Activated CD4-positive, alpha-beta T cell treated with anti-CD3 and anti-CD28 coated beads for 36 hours (primary cell): ENCODE measurements around the gene LTBP4. TPM values are rescaled to one million over a fixed set of nuclear protein-coding genes. Genes with fewer than 3 reads are reported as not detected.

Source experiments
- ATAC-seq: fragments of 200-7000 bp; cut with Tn5 transposase; one replicate; pipeline ENCODE4 v1.10.0; 2021; ENCODE audit warnings: mild to moderate bottlenecking, moderate library complexity
- CTCF ChIA-PET: fragments of 350-600 bp; sonication (Branson Sonifier 250); formaldehyde crosslinking; loops from one replicate; lab custom pipeline; 2021; ENCODE audit warnings: antibody characterized with exemption; lab: Charles Lee
- POLR2A ChIA-PET: fragments of 350-600 bp; sonication (Branson Sonifier 250); formaldehyde crosslinking; loops from one replicate; lab custom pipeline; 2021; ENCODE audit warnings: antibody characterized with exemption, inconsistent platforms; lab: Charles Lee
- DNase-seq: peaks from one replicate; pipeline ENCODE4 v3.0.0-alpha.2; 2020
- H3K27ac Mint-ChIP-seq: one replicate; pipeline ENCODE4 v1.8.0; 2021; ENCODE audit warnings: mixed read lengths
- H3K27me3 Mint-ChIP-seq: one replicate; pipeline ENCODE4 v1.8.0; 2021; ENCODE audit warnings: mixed read lengths
- H3K36me3 Mint-ChIP-seq: one replicate; pipeline ENCODE4 v1.8.0; 2021; ENCODE audit warnings: low read depth, mixed read lengths
- H3K4me1 Mint-ChIP-seq: one replicate; pipeline ENCODE4 v1.8.0; 2021; ENCODE audit warnings: mixed read lengths
- H3K4me3 Mint-ChIP-seq: one replicate; pipeline ENCODE4 v1.8.0; 2021; ENCODE audit warnings: mild to moderate bottlenecking, moderate library complexity, mixed read lengths
- H3K9me3 Mint-ChIP-seq: one replicate; pipeline ENCODE4 v1.8.0; 2021; ENCODE audit warnings: low read depth, mixed read lengths
- intact Hi-C, 2 experiments: fragments of 100-400 bp; cut with DNase I in 1 of 2; cut with micrococcal nuclease in 1 of 2; formaldehyde crosslinking; loops; one replicate each; pipeline versions ENCODE4 v1.14.2 to v1.15.1; 2022 to 2024; cut with DNase I, micrococcal nuclease
- total RNA-seq, 2 experiments: library from RNA; stranded (reverse); gene quantifications; one replicate each; pipeline ENCODE4 v1.2.3, GENCODE V29; 2021

The LTBP4 gene
- total RNA-seq, 2 experiments from 2014 or later = 142 to 145 TPM

- no peak overlapping the region for H3K4me3 Mint-ChIP-seq
- intact Hi-C loops = no loop called here
- DNase-seq (no peak), ATAC-seq (no peak)
- peaks cover under 1% of the 10 kb centered on the region for H3K4me1 Mint-ChIP-seq
- POLR2A ChIA-PET = no interaction called here
- H3K9me3 Mint-ChIP-seq = no peaks in the 10 kb centered on the region
- no peak overlapping the region for H3K27ac Mint-ChIP-seq
- H3K27me3 Mint-ChIP-seq = no peaks in the 10 kb centered on the region
- CTCF ChIA-PET = interaction anchor here (0.6 to 1.8 kb wide), 6 partner anchors 12 to 1184 kb away, joined by 3 to 9 read pairs (median 4); no protein-coding TSS in a partner anchor
- no peaks in the 10 kb centered on the region for H3K36me3 Mint-ChIP-seq
These were observed 56.9 kb downstream of the LTBP4 start for GRCh38 chr19:40658031-40658430.

GRCh38 chr19:40659116-40659515 is 57.9 kb downstream of the LTBP4 start:
- Mint-ChIP-seq H3K36me3 (no peaks in the 10 kb centered on the region), H3K4me3 (no peak overlapping the region), H3K27me3 (no peaks in the 10 kb centered on the region), H3K9me3 (no peaks in the 10 kb centered on the region), H3K27ac (no peak overlapping the region), H3K4me1 (peaks cover 9% of the 10 kb centered on the region)
- no peak for ATAC-seq
- POLR2A ChIA-PET = no interaction called here
- DNase-seq = no peak
- CTCF ChIA-PET = interaction anchor here (0.6 to 0.7 kb wide), 3 partner anchors 118 to 391 kb away, joined by 3 read pairs; no protein-coding TSS in a partner anchor
- intact Hi-C loops = no loop called here

- ChIA-PET CTCF (interaction anchor here (0.6 to 6.4 kb wide), 5 partner anchors 117 to 304 kb away, joined by 3 to 50 read pairs (median 3); no protein-coding TSS in a partner anchor), POLR2A (no interaction called here)
- Mint-ChIP-seq H3K4me1 (peaks cover 9% of the 10 kb centered on the region), H3K27ac (no peak overlapping the region), H3K4me3 (no peak overlapping the region), H3K27me3 (no peaks in the 10 kb centered on the region), H3K9me3 (no peaks in the 10 kb centered on the region), H3K36me3 (no peaks in the 10 kb centered on the region)
- intact Hi-C loops = no loop called here
- ATAC-seq (no peak), DNase-seq (no peak)
These were observed 58.4 kb downstream of the LTBP4 start for GRCh38 chr19:40659566-40659965.

GRCh38 chr19:40661616-40662015 is 60.4 kb downstream of the LTBP4 start:
- no peaks in the 10 kb centered on the region for H3K36me3 Mint-ChIP-seq
- POLR2A ChIA-PET = no interaction called here
- H3K9me3 Mint-ChIP-seq = no peaks in the 10 kb centered on the region
- peaks cover 15% of the 10 kb centered on the region for H3K4me1 Mint-ChIP-seq
- CTCF ChIA-PET = interaction anchor here (0.5 to 6.4 kb wide), 8 partner anchors 10 to 412 kb away, joined by 3 to 50 read pairs (median 4); partner anchors contain the start of genes EGLN2 and RAB4B
- no peak for ATAC-seq
- DNase-seq = no peak
- no peak overlapping the region for H3K27ac Mint-ChIP-seq
- intact Hi-C loops = loop anchor here (1.0 to 10.0 kb wide), 8 partner anchors 29 to 483 kb away; partner anchors contain the start of genes ACTMAP (in 1 of the 2), COQ8B (in 1 of the 2), ITPKC (in 1 of the 2) and NUMBL (in 1 of the 2)
- H3K27me3 Mint-ChIP-seq = no peaks in the 10 kb centered on the region
- no peak overlapping the region for H3K4me3 Mint-ChIP-seq

- no peaks in the 10 kb centered on the region for H3K9me3 Mint-ChIP-seq
- H3K27me3 Mint-ChIP-seq = no peaks in the 10 kb centered on the region
- DNase-seq = peak; percentile 96
- peak; percentile 81 for ATAC-seq
- POLR2A ChIA-PET = interaction anchor here (0.6 to 1.0 kb wide), 2 partner anchors 85 to 87 kb away, joined by 3 to 4 read pairs; partner anchors contain the start of genes ACTMAP and SNRPA
- intact Hi-C loops = loop anchor here (1.0 to 10.0 kb wide), 14 partner anchors 27 to 482 kb away; partner anchors contain the start of genes ACTMAP (in 2 of the 2), NUMBL (in 2 of the 2), COQ8B (in 1 of the 2) and ITPKC (in 1 of the 2)
- peaks cover 4% of the 10 kb centered on the region for H3K36me3 Mint-ChIP-seq
- peak overlapping the region; percentile 66 for H3K4me3 Mint-ChIP-seq
- peak overlapping the region; percentile 77 for H3K27ac Mint-ChIP-seq
- H3K4me1 Mint-ChIP-seq = peaks cover 19% of the 10 kb centered on the region
- CTCF ChIA-PET = interaction anchor here (0.6 to 6.4 kb wide), 19 partner anchors 28 to 566 kb away, joined by 3 to 50 read pairs (median 3); partner anchors contain the start of genes ACTMAP and EGLN2
These were observed 61.9 kb downstream of the LTBP4 start for GRCh38 chr19:40662925-40663694.

GRCh38 chr19:40663695-40664692 is 62.8 kb downstream of the LTBP4 start:
- H3K27ac Mint-ChIP-seq = peak overlapping the region; percentile 77
- POLR2A ChIA-PET = interaction anchor here (0.7 to 1.0 kb wide), 2 partner anchors 79 to 86 kb away, joined by 4 read pairs; partner anchors contain the start of genes ACTMAP and SNRPA

GRCh38 chr19:40666803-40667438 is 65.8 kb downstream of the LTBP4 start:
- Mint-ChIP-seq H3K27ac (no peak overlapping the region), H3K9me3 (peaks cover 4% of the 10 kb centered on the region), H3K36me3 (peaks cover 32% of the 10 kb centered on the region), H3K27me3 (no peaks in the 10 kb centered on the region), H3K4me1 (peaks cover 19% of the 10 kb centered on the region), H3K4me3 (no peak overlapping the region)
- DNase-seq (no peak), ATAC-seq (no peak)
- intact Hi-C loops = loop anchor here in 1 of 2 experiments (10.0 kb wide), 1 partner anchor 478 kb away; no protein-coding TSS in a partner anchor
- ChIA-PET CTCF (interaction anchor here (0.7 kb wide), 1 partner anchor 118 kb away, joined by 6 read pairs; no protein-coding TSS in a partner anchor), POLR2A (no interaction called here)

More at GRCh38 chr19:40663695-40664692, 62.8 kb downstream of the LTBP4 start:
- intact Hi-C loops = loop anchor here (1.0 to 10.0 kb wide), 12 partner anchors 26 to 481 kb away; partner anchors contain the start of genes ACTMAP (in 2 of the 2), NUMBL (in 2 of the 2), COQ8B (in 1 of the 2) and ITPKC (in 1 of the 2)
- Mint-ChIP-seq H3K4me1 (peaks cover 19% of the 10 kb centered on the region), H3K36me3 (peaks cover 13% of the 10 kb centered on the region), H3K27me3 (no peaks in the 10 kb centered on the region), H3K4me3 (peak overlapping the region; percentile 66), H3K9me3 (peaks cover 2% of the 10 kb centered on the region)
- DNase-seq = peak; percentile 46
- CTCF ChIA-PET = interaction anchor here (0.5 to 6.4 kb wide), 22 partner anchors 29 to 831 kb away, joined by 3 to 50 read pairs (median 3); partner anchors contain the start of genes ACTMAP and EGLN2
- ATAC-seq = peak; percentile 20

GRCh38 chr19:40667602-40668001 is 66.4 kb downstream of the LTBP4 start:
- Mint-ChIP-seq H3K27me3 (no peaks in the 10 kb centered on the region), H3K4me3 (no peak overlapping the region), H3K4me1 (peaks cover 19% of the 10 kb centered on the region), H3K9me3 (peaks cover 4% of the 10 kb centered on the region), H3K36me3 (peaks cover 32% of the 10 kb centered on the region), H3K27ac (no peak overlapping the region)
- ATAC-seq = no peak
- no peak for DNase-seq
- CTCF ChIA-PET = interaction anchor here (0.7 kb wide), 1 partner anchor 119 kb away, joined by 6 read pairs; no protein-coding TSS in a partner anchor
- intact Hi-C loops = loop anchor here in 1 of 2 experiments (10.0 kb wide), 1 partner anchor 477 kb away; no protein-coding TSS in a partner anchor
- POLR2A ChIA-PET = no interaction called here

- Mint-ChIP-seq H3K27ac (no peak overlapping the region), H3K4me3 (no peak overlapping the region), H3K9me3 (peaks cover 4% of the 10 kb centered on the region), H3K27me3 (no peaks in the 10 kb centered on the region), H3K36me3 (peaks cover 32% of the 10 kb centered on the region), H3K4me1 (peaks cover 10% of the 10 kb centered on the region)
- ATAC-seq (no peak), DNase-seq (no peak)
- CTCF ChIA-PET = no interaction called here
- POLR2A ChIA-PET = no interaction called here
- intact Hi-C loops = loop anchor here in 1 of 2 experiments (10.0 kb wide), 1 partner anchor 476 kb away; no protein-coding TSS in a partner anchor
These were observed 67.9 kb downstream of the LTBP4 start for GRCh38 chr19:40668991-40669614.
